ENCODE data around the gene ARSA. TPM values are rescaled to one million over a fixed set of nuclear protein-coding genes. Genes with fewer than 3 reads are reported as not detected.

Gene ARSA
- total RNA-seq, result 44.2 TPM

GRCh38 chr22:50627642-50628542, at the start of gene ARSA:
ARSA (minus strand) TSS chr22:50628152; CDS start chr22:50627779, 373 bp downstream.
- H3K27me3 ChIP-seq, result no peaks in the 10 kb centered on the region
- no peaks in the 10 kb centered on the region for H3K9me3 ChIP-seq
- H3K4me3 ChIP-seq, result peak within 1 kb of the TSS; percentile 58 to 85
- H3K27ac ChIP-seq, result peak within 1 kb of the TSS; percentile 77
- DNase-seq (ENCODE audit: extremely low spot score in 2 of 2), result peak; percentile 90 to 96
- intact Hi-C loops (cut with DNase I), result no loop called here
- peaks cover 19% of the 10 kb centered on the region for H3K4me1 ChIP-seq
- TF ChIP-seq POLR2A (IDR thresholded peaks at IDR 0.05), result peak in 1 of 2 donors; percentile 16
- TF ChIP-seq CTCF (IDR thresholded peaks at IDR 0.05), result no peak
- peak; percentile 20 to 69 for TF ChIP-seq POLR2AphosphoS5 (IDR thresholded peaks at IDR 0.05; ENCODE audit: insufficient read depth in 1 of 2, low read depth in 1 of 2)
- no peaks in the 10 kb centered on the region for H3K36me3 ChIP-seq

- Histone ChIP-seq H3K9me3 (no peaks in the 10 kb centered on the region), H3K4me1 (peaks cover 18% of the 10 kb centered on the region), H3K36me3 (no peaks in the 10 kb centered on the region), H3K27ac (no peak overlapping the region), H3K4me3 (peak overlapping the region; percentile 24 to 48), H3K27me3 (peaks cover 6% of the 10 kb centered on the region)
- no peak for TF ChIP-seq POLR2A (IDR thresholded peaks at IDR 0.05)
- TF ChIP-seq POLR2AphosphoS5 (IDR thresholded peaks at IDR 0.05; ENCODE audit: insufficient read depth in 1 of 2, low read depth in 1 of 2), result no peak
- no peak for TF ChIP-seq CTCF (IDR thresholded peaks at IDR 0.05)
- DNase-seq (ENCODE audit: extremely low spot score in 2 of 2), result peak in 1 of 2 donors; percentile 74
- intact Hi-C loops (cut with DNase I), result no loop called here
Observed at GRCh38 chr22:50676661-50677492, 48.9 kb upstream of the ARSA start.

GRCh38 chr22:50676180-50676636, 48.3 kb upstream of the ARSA start:
- no peaks in the 10 kb centered on the region for H3K36me3 ChIP-seq
- TF ChIP-seq CTCF (IDR thresholded peaks at IDR 0.05) (no peak), POLR2A (IDR thresholded peaks at IDR 0.05) (no peak), POLR2AphosphoS5 (IDR thresholded peaks at IDR 0.05; ENCODE audit: insufficient read depth in 1 of 2, low read depth in 1 of 2) (no peak)
- intact Hi-C loops (cut with DNase I), result no loop called here
- H3K9me3 ChIP-seq, result no peaks in the 10 kb centered on the region
- peaks cover 18% of the 10 kb centered on the region for H3K4me1 ChIP-seq
- H3K27ac ChIP-seq, result no peak overlapping the region
- peak overlapping the region; percentile 24 to 48 for H3K4me3 ChIP-seq
- DNase-seq (ENCODE audit: extremely low spot score in 2 of 2), result peak in 1 of 2 donors; percentile 84
- peaks cover 6% of the 10 kb centered on the region for H3K27me3 ChIP-seq

GRCh38 chr22:50675553-50676179, 47.7 kb upstream of the ARSA start:
- no peak overlapping the region for H3K27ac ChIP-seq
- peak overlapping the region; percentile 48 to 56 for H3K4me3 ChIP-seq
- TF ChIP-seq POLR2AphosphoS5 (IDR thresholded peaks at IDR 0.05; ENCODE audit: insufficient read depth in 1 of 2, low read depth in 1 of 2) (no peak), CTCF (IDR thresholded peaks at IDR 0.05) (no peak), POLR2A (IDR thresholded peaks at IDR 0.05) (no peak)
- peaks cover 18% of the 10 kb centered on the region for H3K4me1 ChIP-seq
- intact Hi-C loops (cut with DNase I), result no loop called here
- peaks cover 6% of the 10 kb centered on the region for H3K27me3 ChIP-seq
- H3K36me3 ChIP-seq, result no peaks in the 10 kb centered on the region
- no peaks in the 10 kb centered on the region for H3K9me3 ChIP-seq
- DNase-seq (ENCODE audit: extremely low spot score in 2 of 2), result peak; percentile 61 to 81
